GM21447 (cell line): Measurements from ENCODE around the gene ARHGEF11.
A peak's percentile ranks its signal among the peaks of the same experiment; 100 is the strongest.
"Not testable (repeated sequence)": the region's sequence is repeated elsewhere in the genome, so short reads cannot be mapped to it uniquely, and the experiment has no call there.

Experiments
- ATAC-seq: cut with Tn5 transposase; IDR thresholded peaks from one replicate; pipeline ENCODE4 v1.9.1; 2021; ENCODE audit not compliant: unreplicated experiment

The ARHGEF11 gene

DNA sequence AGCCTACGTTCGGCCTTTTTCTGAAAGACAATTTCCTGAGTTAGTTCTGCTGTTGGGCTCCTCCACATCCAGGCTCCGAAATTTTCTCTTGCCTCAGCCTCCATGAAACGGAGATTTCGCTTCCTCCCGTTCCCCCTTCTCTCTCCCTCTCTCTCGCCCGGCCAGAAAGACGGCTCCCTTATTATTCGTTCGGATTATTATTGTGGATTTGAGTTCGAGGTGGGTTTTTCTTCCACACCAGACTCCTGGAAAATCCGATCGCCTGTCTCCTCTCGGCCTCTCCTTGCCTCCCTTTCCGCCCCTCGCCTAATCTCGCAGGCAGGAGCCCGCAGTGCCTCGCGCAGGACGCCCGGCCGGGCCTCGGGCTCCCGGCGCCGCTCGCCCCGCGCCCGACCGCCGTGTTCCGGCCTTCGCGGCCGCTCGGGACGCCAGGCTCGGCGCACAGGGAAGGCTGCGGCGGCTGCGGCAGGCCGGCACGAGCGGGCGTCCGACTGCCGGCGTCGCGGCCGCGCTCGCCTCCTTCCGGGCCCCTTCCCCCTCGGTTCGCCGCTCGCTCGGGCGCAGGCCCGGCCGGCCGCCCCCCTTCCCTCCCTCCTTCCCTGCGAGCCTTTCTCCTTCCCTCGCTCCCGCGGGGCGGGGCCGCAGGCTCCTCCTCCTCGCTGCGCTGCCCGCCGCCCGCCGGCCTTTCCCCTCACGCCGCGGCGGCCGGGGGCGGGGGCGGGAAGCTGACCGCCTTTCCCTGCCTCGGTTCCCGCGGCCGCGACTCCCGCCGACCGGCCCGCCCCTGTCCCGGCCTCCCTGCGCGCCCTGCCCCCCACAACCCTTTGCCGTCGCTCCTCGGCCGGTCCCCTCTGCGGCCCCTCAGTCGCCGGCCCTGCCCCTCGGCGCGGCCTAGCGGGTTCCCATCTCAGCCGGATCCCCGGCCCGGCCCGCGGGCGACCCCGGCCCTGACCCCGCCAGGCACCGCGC is at the start of gene ARHGEF11:
Gene ARHGEF11, minus strand, starts transcription at position 493 of the 969 bp plus-strand sequence. CDS start 1,412 bp downstream, outside the sequence.
- ATAC-seq, result peak; percentile 67

DNA sequence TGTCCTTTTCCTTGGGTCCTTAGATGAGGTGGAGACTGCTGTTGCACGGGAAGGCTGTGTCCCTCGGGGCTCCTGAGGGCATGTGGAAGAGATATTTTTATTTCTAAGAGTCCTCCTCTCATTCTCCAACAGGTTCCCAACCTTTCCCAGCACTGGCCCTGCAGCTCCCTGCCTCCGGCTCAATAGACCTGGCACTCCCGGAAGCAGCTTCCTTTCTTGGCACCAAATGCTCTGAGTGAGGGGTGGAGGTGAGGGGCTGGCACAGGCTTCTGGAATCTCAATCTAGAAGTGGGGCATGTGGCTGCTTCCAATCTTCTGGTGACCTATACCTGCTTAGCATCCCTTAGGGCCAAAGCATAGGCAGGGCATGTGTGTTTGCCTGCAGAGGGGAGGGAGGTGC is 49.5 kb upstream of the ARHGEF11 start:
- no peak for ATAC-seq

DNA sequence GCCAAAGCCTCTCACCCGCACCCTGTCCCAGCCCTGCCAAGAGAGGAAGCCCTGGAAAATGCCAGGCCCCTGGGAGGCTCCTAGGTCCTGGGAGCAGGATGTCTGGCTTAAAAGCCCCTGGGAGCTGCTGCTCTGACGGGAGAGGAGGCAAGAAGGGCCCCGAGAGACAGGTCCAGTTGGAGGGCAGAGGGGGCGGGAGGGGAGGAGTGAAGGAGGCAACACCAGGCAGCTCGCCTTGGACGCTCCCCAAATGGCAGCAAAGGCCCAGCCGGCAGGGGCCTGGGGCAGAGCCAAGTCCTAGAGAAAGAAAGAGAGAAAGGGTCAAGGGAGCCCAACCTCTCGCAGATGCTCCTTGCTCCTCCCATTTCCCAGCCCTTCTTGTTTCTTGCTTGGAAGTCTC is 47.3 kb upstream of the ARHGEF11 start:
- no peak for ATAC-seq

- no peak for ATAC-seq
Observed at GRCh38 chr1:157091668-157092273, 46.2 kb upstream of the ARHGEF11 start.

- no peak for ATAC-seq
Observed at GRCh38 chr1:157091186-157091585, 45.6 kb upstream of the ARHGEF11 start.

GRCh38 chr1:157090771-157091170 is 45.2 kb upstream of the ARHGEF11 start:
- no peak for ATAC-seq

DNA sequence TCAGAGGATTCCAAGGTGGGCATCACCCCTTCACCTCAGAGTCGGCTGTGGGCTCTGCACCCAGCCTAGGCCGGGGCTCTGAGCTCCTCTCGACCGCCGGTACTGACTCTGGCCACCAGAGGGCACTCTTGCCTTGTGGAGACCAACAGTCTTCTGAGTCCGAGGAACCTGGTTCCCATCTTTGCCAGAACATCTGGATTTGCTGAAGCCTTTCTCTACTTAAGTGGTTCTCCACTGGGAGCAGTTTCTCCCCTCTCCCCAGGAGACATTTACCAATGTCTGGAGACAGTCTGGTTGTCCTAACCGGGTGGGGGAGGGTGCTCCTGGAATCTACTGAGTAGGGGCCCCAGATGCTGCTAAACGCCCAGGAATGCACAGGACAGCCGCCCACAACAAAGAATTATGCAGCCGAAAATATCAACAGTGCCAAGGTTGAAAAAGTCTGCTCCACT is 44.7 kb upstream of the ARHGEF11 start:
- ATAC-seq, result no peak

DNA sequence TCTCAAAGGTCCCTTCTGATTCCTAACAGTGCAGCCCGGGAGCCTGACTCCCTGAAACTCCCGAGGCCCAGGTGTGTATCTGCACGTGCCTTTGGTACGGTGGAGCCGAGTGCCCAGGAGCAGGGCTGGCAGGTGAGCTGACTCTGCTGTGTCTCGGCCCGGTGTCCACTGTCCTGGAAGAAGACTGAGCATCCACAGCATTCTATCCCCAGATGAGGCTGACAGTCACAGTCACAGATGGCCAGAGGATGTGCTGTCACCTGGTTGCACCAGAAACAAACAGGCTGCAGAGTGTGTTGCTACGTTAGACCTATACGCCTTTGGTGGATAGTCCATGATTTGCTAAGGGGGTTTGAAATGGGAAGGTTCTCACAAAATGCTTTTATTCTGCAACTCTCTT is 44.2 kb upstream of the ARHGEF11 start:
- no peak for ATAC-seq

- ATAC-seq, result no peak
Observed at GRCh38 chr1:157088607-157089006, 43.1 kb upstream of the ARHGEF11 start.

GRCh38 chr1:157087030-157087429 is 41.5 kb upstream of the ARHGEF11 start:
- ATAC-seq, result no peak

GRCh38 chr1:157086299-157086698 is 40.8 kb upstream of the ARHGEF11 start:
- no peak for ATAC-seq

- no peak for ATAC-seq
Observed at GRCh38 chr1:157085421-157085820, 39.9 kb upstream of the ARHGEF11 start.

- no peak for ATAC-seq
Observed at GRCh38 chr1:157084720-157085119, 39.2 kb upstream of the ARHGEF11 start.

DNA sequence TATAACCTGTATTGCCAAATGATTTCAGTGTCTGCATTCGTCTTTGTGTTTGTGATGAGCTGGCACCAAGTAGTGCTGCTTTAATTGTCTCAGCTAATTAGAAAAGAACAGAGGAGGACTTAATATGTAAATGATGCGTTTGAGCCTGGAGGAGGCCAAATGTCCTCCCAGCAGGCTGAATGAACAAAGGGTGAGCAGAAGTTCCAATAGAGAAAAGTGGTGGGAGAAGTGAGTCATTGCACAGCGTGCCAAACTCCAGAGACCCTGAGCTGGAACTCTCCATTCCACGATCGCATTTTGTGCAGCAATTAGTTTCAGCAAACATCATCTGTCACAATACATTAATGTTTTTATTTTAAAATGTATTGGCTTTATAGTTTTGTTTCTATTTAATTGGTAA is 36.2 kb upstream of the ARHGEF11 start:
- no peak for ATAC-seq

DNA sequence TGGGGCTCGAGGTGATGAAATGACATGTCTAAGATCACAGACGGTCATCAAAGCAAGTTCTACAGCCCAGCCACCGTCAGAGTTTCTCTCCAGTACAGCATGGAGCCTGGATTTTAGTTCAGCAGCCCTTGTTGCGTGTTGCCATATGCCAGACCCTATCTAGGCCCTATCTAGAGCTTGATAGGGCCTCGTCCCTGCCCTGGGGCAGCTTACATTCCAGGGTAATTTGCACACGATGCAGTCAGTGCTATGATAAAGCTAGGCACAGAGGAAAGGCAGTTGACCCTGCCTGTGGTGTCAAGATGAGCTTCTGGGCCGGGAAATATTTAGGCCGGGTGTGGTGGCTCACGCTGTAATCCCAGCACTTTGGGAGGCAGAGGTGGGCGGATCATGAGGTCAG is 35.2 kb upstream of the ARHGEF11 start:
- ATAC-seq, result no peak

- ATAC-seq, result no peak
Observed at GRCh38 chr1:157077394-157077793, 31.9 kb upstream of the ARHGEF11 start.

DNA sequence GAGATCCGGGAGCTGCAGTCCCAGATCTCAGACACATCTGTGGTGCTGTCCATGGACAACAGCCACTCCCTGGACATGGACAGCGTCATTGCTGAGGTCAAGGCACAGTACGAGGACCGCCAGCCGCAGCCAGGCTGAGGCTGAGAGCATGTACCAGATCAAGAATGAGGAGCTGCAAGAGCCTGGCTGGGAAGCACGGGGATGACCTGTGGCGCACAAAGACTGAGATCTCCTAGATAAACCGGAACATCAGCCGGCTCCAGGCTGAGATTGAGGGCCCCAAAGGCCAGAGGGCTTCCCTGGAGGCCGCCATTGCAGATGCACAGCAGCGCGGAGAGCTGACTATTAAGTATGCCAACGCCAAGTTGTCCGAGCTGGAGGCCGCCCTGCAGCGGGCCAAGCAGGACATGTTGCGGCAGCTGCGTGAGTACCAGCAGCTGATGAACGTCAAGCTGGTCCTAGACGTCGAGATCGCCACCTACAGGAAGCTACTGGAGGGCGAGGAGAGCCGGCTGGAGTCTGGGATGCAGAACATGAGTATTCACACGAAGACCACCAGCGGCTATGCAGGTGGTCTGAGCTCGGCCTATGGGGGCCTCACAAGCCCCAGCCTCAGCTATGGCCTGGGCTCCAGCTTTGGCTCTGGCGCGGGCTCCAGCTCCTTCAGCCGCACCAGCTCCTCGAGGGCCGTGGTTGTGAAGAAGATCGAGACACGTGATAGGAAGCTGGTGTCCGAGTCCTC is 28.6 kb upstream of the ARHGEF11 start:
- no peak for ATAC-seq

DNA sequence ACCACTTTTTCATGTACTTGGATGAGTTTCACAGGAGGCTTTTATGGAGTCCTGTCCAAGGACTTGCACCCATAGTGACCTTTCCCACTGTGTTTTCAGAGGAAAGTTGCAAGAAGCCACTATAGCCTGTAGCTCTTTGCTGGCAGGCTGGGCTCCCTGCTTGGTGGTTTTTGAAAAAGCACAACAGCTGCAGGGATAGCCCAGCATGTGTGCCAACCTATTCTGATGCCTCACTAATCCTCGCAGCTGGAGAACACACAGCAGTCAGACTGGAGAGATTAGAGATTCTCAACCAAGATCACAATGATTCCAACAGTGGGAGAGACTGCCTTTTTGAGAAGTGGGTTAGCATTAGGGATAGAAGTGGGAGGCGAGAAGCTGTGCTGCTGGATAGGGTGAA is 24.1 kb upstream of the ARHGEF11 start:
- ATAC-seq, result no peak

GRCh38 chr1:157059241-157059640 is 13.7 kb upstream of the ARHGEF11 start:
- not testable (repeated sequence) for ATAC-seq

DNA sequence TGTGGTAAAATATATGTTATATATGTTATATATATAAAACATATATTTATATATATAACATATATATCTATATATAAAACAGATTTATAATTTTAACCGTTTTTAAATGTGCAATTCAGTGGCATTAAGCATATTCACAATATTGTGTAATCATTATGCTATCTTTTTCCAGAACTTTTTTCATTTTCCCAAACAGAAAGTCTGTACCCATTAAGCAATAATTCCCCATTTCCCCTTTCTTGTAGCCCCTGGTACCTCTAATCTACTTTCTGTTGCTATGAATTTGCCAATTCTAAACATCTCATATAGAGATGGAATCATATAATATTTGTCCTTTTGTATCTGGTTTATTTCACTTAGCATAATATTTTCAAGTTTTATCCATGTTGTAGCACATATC is 10.7 kb upstream of the ARHGEF11 start:
- no peak for ATAC-seq

DNA sequence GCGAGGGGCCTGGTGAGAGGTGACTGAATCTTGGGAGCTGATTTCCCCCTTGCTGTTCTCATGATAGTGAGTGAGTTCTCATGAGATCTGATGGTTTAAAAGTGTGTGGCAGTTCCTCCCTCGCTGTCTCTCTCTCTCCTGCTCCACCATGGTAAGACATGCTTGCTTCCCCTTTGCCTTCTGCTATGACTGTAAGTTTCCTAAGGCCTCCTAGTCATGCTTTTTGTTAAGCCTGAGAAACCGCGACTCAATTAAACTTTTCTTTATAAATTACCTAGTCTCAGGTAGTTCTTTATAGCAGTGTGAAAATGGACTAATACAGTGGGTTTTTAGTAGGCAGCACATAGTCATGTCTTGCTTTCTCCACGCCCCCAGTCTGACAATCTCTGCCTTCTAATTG is 10.2 kb upstream of the ARHGEF11 start:
- not testable (repeated sequence) for ATAC-seq
